Choroid plexus epithelial cell (primary cell): ENCODE data around the gene DNAH3.

Experiments used
- DNase-seq: peaks from one replicate; pipeline ENCODE4 v3.0.0-alpha.2; 2010; ENCODE audit warnings: low read depth
- H3K4me3 ChIP-seq: 2 replicates; pipeline ENCODE4 v1.5.1; 2011; ENCODE audit warnings: low read depth, mild to moderate bottlenecking, control low read depth, low read length, moderate library complexity
- CTCF ChIP-seq: conservative IDR thresholded peaks from 2 replicates; pipeline ENCODE4 v1.5.1; 2011; ENCODE audit warnings: low read depth, mild to moderate bottlenecking, control low read depth, inconsistent platforms, low read length, moderate library complexity

DNAH3 gene

GRCh38 chr16:21026846-21027245 is 123.8 kb downstream of the DNAH3 start:
- TF ChIP-seq CTCF = no peak
- peak; percentile 3 for DNase-seq
- no peak overlapping the region for H3K4me3 ChIP-seq

DNA sequence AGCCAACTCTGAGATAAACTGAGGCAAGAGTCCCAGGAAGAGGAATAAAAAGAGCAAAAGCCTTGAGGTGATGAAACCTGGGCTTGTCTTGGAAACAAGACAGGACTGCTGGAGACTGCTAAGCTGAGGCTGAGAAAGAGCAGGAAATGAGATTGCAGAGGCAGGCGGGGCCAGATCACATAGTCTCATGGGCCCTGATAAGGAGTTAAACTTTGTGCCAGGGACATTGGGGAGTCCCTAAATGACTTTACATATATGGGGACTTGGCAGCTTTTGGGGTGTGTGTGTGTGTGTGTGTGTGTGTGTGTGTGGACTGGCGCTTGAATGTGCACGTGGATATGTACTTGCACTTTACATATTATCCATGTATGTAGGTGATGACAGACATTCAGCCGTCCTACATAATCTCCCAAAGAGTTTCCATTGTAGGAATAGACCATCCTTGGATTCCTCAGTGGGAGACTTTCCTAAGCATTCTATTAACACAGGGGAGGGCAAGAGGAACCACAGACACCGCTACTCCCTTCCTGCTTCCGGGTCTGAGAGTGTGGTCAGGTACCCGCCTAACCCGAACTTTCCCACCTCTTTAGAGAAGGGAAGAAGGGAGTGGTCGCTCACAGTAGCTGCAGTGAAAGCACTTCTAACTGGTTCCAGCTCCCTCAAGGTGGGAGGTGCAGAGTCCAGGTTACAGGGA is 127.0 kb downstream of the DNAH3 start:
- no peak for TF ChIP-seq CTCF
- no peak overlapping the region for H3K4me3 ChIP-seq
- no peak for DNase-seq

GRCh38 chr16:21021316-21021715 is 129.3 kb downstream of the DNAH3 start:
- no peak for DNase-seq
- no peak overlapping the region for H3K4me3 ChIP-seq
- TF ChIP-seq CTCF = no peak

- no peak for DNase-seq
- no peak for TF ChIP-seq CTCF
- no peak overlapping the region for H3K4me3 ChIP-seq
Measured at GRCh38 chr16:21009815-21010214, 140.8 kb downstream of the DNAH3 start.

- H3K4me3 ChIP-seq = no peak overlapping the region
- DNase-seq = no peak
- no peak for TF ChIP-seq CTCF
Measured at GRCh38 chr16:21005008-21005407, 145.6 kb downstream of the DNAH3 start.

DNA sequence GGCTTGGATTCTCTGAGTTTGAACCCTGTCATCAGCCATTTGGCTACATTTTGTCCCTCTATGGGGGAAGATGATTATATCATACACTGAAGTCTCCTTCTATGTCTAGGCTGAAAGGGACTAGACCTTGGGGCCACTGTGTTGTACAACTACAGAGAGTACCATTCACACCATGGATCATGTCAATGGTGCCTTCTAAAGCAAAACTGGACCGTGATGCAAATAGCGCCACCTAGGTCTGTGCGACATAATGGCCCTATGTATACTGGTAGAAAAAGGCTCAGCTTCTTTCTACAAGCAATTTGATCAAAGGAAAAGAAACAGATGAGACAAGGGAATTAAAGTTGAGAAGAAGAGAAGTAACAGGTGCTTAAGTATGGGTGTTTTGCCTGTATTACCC is 149.4 kb downstream of the DNAH3 start:
- TF ChIP-seq CTCF = peak; percentile 59
- H3K4me3 ChIP-seq = no peak overlapping the region
- peak; percentile 33 for DNase-seq

- no peak for TF ChIP-seq CTCF
- no peak overlapping the region for H3K4me3 ChIP-seq
- no peak for DNase-seq
Measured at GRCh38 chr16:20997147-20997546, 153.5 kb downstream of the DNAH3 start.
